Stimulated activated CD8-positive, alpha-beta memory T cell treated with anti-CD3 and anti-CD28 coated beads, Interleukin-15, amount 100 ng/mL, for 24 hours (primary cell): ENCODE results near the gene AP2B1.

Experiments used
- DNase-seq: peaks from one replicate; pipeline ENCODE4 v3.0.0-alpha.2; 2020; ENCODE audit warnings: low read depth

AP2B1 gene

GRCh38 chr17:35630530-35631148, 43.5 kb downstream of the AP2B1 start:
- DNase-seq, result no peak

DNA sequence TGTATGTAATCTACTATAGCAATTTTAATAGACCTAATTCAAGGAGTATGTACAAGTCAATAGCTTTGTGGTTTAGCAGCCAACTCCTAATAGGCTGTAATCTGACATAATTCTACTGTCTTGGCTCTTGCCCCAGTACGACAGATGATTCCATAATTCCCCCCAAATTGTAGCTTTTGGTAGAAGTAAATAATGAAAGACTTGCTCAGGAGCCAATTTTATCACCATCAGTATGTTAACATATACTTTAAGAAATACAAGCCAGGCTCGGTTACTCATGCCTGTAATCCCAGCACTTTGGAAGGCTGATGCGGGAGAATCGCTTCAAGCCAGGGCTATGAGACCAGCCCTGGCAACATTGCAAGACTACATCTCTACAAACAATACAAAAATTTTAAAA, 53.9 kb downstream of the AP2B1 start:
- no peak for DNase-seq

- no peak for DNase-seq
These were observed 58.8 kb downstream of the AP2B1 start for GRCh38 chr17:35645923-35646322.

DNA sequence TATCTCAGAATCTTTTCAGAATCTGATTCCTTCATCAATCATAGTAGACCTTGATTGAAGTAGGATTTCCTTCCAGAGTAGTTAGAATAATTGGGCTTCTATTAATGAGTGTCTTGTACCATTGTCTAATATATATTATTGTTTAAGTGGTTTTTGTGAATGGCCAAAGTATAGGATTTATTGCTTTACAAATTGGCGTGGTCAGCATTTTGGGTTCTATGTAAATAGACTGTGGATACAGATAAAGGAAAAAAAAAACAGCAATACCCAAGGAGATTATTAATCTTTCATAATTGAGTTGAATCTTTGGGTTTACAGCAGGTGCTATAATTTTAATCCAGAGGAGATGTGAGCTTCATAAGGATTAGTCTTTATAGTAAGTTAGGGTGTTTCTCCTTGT, 64.3 kb downstream of the AP2B1 start:
- no peak for DNase-seq

DNA sequence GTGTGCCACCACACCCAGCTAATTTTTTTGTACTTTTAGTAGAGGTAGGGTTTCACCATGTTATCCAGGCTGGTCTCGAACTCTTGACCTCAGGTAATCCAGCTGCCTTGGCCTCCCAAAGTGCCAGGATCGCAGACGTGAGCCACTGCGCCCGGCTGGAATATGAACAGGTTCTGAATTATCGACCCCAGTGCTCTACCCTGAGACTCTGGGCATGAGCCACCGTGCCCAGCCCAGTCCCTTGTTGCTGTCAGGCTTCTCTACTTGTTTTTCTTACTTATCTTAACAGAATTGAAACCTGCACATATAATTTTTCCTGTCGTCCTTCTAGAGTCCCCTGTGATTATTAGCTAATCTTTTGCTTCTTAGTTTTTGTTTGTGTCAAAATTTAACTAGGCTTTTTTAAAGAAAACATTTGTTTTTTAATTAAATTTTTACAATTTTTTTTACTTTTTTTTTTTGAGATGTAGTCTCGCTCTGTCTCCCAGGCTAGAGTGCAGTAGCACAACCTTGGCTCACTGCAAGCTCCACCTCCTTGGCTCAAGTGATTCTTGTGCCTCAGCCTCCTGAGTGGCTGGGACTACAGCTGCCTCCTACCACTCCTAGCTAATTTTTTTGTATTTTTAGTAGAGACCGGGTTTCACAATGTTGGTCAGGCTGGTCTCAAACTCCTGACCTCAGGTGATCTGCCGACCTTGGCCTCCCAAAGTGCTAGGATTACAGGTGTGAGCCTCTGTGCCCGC, 66.7 kb downstream of the AP2B1 start:
- DNase-seq, result no peak

- DNase-seq, result no peak
These were observed 68.2 kb downstream of the AP2B1 start for GRCh38 chr17:35655303-35655702.

DNA sequence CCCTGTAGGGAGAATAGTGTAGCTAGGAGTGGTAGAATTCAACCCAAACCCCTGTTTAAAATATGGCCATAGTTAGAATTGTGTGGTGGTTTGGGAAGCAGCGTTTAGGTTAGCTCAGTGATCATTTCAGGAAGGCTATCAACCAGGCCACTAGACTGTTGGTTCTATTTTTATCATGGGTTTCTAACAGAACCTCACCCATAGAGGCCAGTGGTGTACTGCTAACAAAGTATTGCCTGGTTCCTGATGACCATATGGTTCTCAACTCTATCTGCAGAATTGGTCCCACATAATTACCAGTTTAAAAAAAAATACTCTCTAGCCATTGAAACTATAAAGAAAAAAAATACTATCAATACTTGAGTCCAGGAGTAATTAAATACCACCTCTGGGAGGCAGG, 73.8 kb downstream of the AP2B1 start:
- DNase-seq, result no peak

GRCh38 chr17:35664685-35665084, 77.6 kb downstream of the AP2B1 start:
- DNase-seq, result no peak

GRCh38 chr17:35665662-35666061, 78.5 kb downstream of the AP2B1 start:
- no peak for DNase-seq

GRCh38 chr17:35666070-35666469, 78.9 kb downstream of the AP2B1 start:
- DNase-seq, result no peak

DNA sequence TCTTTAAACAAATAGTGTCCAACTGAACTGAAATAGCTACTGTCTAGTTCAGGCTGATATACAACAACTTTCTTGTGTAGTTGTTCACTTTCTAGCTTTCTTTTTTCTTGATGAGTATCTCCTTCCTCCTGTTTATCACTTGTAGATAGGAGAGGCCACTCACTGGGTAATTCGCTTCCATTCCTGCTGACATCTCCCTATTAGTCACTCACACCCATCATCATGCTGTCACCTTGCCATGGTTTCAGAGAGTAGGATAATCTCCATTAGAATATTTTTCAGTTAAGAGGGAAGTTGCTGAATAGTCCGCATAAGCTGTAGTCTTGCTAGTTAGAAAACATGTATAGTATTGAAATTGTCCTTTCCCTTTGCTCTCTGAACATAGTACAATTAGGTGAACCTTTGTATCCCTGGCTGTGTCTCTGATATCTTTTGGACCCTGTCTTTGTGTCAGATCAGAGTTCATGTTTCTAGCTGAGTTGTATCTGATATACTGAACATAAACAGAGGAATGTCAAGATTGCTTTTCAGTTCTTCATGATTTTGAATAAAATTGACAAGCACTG, 79.9 kb downstream of the AP2B1 start:
- no peak for DNase-seq

DNA sequence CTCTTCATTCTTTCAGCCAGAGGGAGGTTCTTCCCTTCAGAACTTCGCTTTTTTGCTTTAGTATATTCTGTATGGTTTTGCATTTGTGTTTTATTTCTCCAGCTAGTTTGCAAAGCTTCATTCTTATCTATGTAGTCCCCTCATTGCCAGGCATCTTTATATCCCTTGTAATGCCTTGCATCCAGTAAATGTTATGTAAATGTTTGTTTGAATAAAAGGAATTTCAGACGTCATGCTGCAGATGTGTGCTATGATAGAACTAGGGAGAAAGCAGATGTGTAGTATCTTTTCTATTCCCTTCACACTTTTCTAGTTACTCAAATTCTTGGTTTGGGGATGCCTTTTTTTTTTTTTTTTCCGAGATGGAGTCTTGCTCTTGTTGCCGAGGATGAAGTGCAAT, 81.7 kb downstream of the AP2B1 start:
- no peak for DNase-seq

DNA sequence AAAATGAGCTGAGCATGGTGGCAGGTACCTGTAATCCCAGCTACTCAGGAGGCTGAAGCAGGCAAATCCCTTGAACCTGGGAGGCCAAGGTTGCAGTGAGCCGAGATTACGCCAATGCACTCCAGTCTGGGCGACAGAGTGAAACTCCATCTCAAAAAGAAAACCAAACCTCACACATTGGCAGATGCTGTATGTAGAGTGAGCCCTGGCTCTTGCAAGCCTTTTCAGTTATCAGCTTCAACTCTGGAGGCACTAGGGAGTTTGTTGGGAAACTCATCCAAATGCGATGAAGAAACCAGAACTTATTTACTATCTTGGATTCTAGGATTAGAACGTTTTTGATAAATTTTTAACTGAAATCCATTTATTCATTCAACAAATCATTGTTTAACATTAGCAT, 87.4 kb downstream of the AP2B1 start:
- DNase-seq, result no peak

GRCh38 chr17:35676441-35676840, 89.3 kb downstream of the AP2B1 start:
- no peak for DNase-seq

- no peak for DNase-seq
These were observed 92.0 kb downstream of the AP2B1 start for GRCh38 chr17:35679007-35679682.

GRCh38 chr17:35683591-35683990, 96.5 kb downstream of the AP2B1 start:
- no peak for DNase-seq

GRCh38 chr17:35684055-35684802, 97.1 kb downstream of the AP2B1 start:
- DNase-seq, result no peak

GRCh38 chr17:35692512-35693210, 105.5 kb downstream of the AP2B1 start:
- DNase-seq, result no peak

- no peak for DNase-seq
These were observed 106.5 kb downstream of the AP2B1 start for GRCh38 chr17:35693662-35694061.

DNA sequence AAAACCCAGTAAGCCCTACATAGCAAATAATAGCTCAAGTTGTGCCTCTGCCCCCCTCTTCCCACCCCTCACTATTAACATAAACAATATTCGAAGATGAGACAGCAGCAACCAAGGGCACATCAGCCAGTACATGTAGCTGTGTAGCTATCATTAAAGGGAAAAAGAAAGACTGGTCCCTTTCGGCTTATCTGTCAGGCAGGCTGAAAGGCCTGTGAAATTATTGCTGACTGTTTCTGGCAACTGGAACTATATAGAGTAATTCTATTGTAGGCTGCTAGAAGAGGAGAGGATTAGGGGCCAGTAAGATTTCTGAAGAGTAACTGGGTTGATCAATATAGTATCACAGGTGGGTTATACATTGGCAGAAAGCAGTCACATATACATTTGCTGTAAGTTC, 107.8 kb downstream of the AP2B1 start:
- DNase-seq, result no peak

- DNase-seq, result no peak
These were observed 108.5 kb downstream of the AP2B1 start for GRCh38 chr17:35695613-35696012.

DNA sequence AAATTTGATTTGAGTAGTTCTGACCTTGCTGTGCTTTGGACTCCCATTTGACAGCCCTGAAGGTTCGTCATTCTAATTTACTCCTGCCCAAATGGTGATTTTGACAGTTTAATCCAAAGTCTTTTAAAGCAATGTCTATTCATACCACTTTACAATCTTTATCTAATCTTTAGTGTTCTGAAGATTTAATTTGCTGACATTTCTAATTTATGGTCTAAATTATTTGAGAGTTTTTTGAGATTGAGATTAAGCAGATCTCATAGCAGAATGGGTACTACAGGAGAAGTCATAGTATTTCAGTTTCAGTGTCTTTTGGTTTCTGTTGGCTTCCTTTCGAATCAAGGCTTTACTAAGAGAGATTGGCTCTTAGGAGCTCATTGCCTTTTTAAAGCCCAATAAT, 111.7 kb downstream of the AP2B1 start:
- no peak for DNase-seq
